ENCODE data around the gene EGF.

DNA sequence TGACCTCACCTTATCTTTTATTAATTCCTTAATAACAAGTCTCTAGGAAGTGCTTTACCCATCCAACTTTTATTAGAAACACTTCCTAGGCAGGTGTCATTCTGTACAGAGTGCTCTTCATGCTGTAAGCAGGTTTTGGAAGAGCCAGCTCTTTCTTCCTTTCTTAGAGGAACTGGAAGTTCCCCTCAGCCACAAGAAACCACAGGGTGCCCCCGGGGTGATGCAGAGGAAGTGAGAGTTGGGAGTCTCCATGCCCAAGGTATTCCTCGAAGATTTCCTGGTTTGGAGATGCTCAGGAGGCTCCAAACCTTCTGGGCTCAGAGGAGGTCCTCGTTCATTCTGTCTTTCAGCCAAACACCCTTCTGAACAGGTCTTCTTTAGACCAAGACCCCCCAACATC lies 83.8 kb downstream of the EGF start:
- TF ChIP-seq GATA3 (IDR thresholded peaks at IDR 0.05; ENCODE audit: low read depth, low read length): no peak
- no peak for TF ChIP-seq GATA2 (IDR thresholded peaks at IDR 0.05; ENCODE audit: low read depth, low read length)

Measured in SH-SY5Y (cell line).